Stimulated activated CD8-positive, alpha-beta memory T cell treated with anti-CD3 and anti-CD28 coated beads, Interleukin-15, amount 100 ng/mL, for 48 hours (primary cell): ENCODE results near the gene GPR141.

Experiments used
- DNase-seq, 2 donors: peaks; one replicate each; pipeline ENCODE4 v3.0.0-alpha.2; 2020; ENCODE audit warnings: low read depth in 2 of 2

Gene GPR141

GRCh38 chr7:37683246-37684120 lies at the start of gene GPR141:
Gene GPR141 (plus strand): TSS chr7:37683766. CDS start chr7:37740394, 56,628 bp downstream.
- no peak for DNase-seq

DNA sequence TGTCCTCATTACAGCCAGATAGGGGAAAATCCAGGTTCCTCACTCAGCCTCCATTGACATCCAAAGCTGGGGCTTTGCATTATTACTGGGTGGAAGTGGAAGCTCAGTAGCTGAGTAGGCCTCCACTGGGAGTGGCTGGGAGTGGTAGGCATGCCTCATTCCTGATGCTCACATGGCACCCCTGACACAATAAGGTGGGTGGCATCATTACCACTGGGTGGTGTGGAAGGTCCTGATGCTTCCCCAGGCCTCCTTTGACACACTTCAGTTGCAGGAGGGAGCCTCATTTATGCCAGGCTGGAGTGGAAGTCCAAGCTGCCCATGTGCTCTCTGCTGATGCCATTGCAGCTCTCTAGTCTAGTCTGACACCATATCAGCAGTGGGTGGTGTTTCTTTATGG lies 48.2 kb upstream of the GPR141 start:
- DNase-seq = no peak

GRCh38 chr7:37642028-37642540 lies 41.5 kb upstream of the GPR141 start:
- DNase-seq = no peak

DNA sequence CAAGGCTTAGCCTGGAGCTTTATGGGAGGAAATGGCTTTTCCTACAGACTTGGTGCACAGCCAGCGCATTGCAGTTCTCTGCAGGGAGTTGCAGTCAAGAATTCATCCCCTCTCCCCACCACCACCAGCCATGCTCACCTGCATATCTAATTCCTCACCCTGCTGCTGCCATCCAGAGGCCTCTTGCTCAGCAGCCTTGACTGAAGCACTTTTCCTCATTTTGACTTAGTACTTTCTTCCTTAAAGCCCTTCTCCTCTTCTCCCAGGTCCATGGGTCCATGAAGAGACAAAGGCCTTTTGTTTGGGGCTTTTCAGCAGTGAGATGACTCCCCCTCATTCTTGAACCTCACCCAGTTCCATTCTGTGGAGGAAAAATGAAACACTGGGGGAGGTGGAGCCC lies 39.7 kb upstream of the GPR141 start:
- no peak for DNase-seq

DNA sequence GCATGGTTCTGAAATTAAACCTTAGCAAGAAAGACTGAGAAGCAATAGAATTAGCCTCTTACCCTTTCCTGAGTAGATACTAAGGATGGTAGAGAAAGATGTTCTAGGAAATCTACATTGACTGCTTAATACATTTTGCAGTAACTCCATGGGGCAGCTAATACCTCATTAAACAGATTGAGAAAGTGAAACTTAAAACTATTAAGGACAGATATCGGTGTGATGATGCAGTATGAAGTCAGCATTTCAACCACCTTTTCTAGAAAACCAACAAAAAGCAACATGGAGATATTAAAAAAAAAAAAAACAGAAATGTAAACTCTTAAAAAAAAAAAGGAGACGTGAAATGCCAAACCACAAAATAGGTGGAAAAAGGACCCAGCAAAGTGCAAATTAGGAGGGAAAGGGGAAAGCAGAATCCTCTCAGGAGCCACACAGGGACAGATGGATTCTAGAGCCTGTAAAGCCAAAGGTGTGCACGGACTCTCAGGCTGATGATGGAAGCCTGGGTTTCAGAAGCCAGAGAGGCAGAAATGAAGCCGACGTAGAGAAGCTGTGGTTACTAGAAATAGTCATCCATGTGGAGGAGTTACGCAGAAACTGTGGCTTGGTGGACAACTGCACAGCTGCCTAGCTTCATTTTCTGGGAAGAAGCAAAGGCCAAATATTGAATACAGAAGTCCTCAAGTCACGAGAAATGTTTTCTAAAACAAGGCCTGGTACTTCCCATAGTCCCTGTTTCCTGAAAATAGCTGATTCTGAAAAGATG lies 38.1 kb upstream of the GPR141 start:
- DNase-seq = no peak

DNA sequence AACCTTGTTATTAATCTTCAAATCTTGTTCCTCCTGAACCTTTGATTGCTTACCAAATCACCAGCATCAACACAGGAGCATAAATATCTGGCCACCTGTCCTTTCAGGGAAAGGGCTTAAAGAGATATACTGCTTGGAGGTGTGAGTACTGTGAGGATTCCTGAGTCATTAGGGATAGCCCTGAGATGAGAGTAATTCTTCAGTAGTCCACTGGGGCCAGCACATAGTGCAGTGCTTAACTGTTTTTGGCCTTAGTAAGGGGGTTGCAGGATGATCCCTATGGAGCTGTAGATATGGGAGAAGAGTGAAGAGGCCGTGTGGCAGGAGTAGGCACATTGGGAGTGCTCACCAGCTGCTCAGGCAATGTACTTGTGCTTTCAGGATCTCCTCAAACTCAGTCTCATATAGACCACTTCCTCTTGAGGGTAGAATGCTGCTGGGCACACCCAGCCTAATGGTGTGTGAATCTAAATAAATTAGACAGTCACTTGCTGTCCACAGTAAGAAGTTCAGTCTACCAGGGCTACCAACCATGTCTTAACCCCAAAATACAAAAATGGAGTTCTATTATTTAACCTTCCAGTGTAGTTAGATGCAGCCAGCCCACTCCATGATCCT lies 26.5 kb upstream of the GPR141 start:
- no peak for DNase-seq

DNA sequence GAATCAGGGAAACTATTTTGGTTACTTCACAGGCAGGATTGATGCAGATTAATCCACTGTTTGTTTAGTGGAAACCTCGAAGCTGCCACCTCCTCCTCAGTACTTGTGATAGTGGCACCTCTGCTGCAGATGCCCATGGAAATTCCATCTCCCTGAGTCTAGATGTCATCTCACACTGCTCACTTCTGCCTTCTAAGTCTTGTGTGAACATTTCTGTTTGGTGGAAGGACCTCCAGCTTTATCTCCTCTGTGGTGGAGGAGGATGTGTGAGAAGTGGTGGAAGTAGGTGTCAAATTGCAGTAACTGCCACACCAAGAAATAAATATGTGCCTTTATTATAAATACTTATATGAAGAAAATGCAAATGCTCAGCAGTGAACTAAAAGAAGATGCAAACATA lies 25.8 kb upstream of the GPR141 start:
- no peak for DNase-seq

DNA sequence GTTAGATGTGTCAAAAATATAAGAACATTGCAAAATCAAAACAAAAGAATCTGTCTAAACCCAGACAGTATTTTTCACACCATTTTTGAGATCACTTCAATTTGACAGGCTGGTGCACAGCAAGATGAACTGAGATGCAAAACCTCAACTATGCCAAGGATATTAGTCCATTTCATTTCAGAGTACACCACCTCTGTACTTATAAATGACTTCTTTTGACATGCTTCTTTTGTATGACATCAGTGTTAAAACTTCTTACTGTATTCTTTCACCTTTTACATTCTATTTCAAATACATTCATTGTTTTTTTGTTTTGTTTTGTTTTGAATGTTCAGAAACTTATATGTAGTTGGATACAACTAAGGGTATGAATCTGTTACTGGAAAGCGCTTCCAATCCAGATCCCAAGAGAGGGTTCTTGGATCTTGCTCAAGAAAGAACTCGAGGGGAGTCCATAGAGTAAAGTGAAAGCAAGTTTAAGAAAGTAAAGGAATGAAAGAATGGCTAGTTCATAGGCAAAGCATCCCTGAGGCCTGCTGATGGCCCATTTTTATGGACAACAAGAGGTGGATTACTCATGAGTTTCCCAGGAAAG lies 23.5 kb upstream of the GPR141 start:
- no peak for DNase-seq

GRCh38 chr7:37660614-37661013 lies 23.0 kb upstream of the GPR141 start:
- DNase-seq = no peak

- no peak for DNase-seq
Measured at GRCh38 chr7:37663693-37664092, 19.9 kb upstream of the GPR141 start.

DNA sequence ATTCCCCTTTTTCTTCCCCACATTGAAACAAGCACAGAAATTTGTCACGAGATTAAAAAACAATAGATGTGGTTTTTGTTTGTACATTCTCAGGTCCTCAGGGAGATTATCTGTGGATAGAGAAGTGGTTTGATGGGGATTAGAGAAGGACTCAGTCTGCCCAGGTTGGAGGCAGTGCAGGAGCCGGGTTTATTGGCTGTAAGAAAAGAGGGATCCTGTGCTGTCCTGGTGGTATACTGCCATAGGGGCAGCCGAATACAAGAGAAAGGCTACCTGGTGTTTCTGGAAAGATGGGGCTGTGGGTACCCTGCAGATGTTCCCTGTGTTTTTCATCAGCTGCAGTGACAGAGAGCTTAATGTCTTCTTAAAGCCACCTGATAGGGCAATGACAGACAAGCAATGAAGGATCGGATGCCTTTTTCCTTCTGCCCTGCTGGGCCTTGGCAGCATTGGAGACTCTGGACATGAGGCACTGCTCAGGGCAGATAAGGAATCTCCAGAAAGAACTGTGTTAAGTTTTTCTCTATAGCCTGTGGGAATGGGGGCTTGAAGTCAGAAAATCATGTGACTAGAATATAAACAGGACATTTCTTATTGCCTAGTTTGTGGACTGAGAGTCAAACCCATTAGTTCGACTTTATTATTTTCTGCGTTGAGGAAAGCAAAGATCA lies 18.1 kb upstream of the GPR141 start:
- DNase-seq = no peak

DNA sequence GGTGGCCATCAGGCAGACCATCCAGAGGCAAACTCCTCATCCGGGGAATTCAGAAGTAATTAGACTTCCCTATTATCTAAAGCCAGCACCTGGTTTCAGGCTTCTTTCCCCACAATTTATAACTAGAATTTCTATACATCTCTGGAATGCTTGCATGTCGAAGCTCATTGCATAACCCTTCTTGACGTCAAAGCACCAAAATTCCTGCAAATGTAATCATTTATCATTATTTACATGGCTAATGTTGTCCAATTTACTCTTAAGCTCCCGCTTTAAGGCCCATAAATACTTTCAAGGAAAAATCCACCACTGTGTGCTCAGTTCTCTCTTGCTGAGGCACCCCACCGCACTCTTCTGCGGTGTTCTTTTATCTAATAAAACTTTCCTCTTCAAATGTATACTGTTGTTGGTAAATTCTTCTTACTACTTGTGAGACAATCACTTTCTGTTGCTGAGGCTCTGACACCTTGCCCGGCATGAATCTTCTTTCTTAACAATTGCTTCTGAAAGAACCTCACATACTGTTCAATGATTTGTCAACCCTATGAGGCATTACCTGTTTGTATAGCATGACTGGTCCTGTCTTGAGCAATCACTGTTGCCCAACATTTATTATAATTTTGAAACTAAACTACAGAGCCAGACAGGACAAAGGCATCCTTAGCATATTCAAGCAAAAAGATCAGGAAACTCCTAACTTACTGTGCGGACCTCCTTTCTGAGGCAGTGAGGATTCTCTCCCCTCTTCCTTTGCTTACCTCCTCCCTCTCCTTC lies 17.4 kb upstream of the GPR141 start:
- no peak for DNase-seq

GRCh38 chr7:37669818-37670217 lies 13.7 kb upstream of the GPR141 start:
- no peak for DNase-seq

DNA sequence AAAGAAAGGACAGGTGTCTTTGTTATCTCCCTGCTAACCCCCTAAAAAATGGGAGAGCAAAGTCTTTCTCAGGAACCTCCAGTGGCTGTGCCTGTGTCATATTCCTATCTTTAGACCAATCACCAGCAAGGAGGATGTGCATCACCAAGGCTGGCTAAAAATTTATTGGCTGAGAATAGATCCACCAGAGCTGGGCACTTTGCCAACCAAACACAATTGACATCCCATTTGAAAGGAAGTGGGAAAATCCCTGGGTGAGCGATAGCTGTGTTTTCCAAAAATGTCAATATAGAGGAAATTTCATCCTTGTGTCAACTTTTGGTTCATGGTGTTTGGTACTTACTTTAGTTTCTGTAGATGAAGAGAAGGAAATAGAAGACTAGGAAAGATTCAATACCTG lies 13.1 kb upstream of the GPR141 start:
- no peak for DNase-seq

GRCh38 chr7:37671876-37672275 lies 11.7 kb upstream of the GPR141 start:
- DNase-seq = no peak

DNA sequence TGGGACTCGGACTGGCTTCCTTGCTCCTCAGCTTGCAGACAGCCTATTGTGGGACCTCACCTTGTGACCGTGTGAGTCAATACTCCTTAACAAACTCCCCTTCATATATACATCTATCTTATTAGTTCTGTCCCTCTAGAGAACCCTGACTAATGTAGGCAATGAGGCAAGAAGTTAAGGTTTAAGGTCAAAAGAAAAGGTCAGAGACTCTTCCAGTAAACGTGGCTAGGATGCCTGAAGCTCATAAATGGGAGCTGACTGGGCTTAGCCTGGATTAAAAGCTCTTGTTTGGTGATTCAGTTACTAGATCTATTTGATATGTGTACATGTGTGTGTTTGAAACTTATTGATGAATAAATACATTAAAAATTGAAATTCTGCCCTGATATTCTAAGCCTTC lies 10.6 kb upstream of the GPR141 start:
- no peak for DNase-seq

GRCh38 chr7:37673523-37673922 lies 10.0 kb upstream of the GPR141 start:
- no peak for DNase-seq

- no peak for DNase-seq
Measured at GRCh38 chr7:37674531-37674930, 9.0 kb upstream of the GPR141 start.

DNA sequence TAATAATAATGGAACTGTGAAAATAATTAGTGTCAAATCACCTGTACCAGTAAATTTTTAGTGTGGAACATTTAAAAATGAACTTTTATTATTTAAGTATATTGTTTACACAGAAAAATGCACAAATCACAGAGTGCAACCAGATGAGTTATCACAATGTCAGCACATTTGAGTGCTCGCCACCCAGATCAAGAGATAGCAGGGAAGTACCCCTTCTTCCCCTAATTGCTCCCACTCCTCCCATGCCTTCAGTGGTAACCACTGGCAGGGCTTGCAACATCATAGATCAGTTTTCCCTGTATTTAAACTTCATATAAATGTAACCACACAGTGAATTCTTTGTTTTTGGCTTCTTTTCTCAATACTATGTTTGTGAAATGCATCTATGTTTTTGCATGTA lies 7.8 kb upstream of the GPR141 start:
- DNase-seq = no peak

DNA sequence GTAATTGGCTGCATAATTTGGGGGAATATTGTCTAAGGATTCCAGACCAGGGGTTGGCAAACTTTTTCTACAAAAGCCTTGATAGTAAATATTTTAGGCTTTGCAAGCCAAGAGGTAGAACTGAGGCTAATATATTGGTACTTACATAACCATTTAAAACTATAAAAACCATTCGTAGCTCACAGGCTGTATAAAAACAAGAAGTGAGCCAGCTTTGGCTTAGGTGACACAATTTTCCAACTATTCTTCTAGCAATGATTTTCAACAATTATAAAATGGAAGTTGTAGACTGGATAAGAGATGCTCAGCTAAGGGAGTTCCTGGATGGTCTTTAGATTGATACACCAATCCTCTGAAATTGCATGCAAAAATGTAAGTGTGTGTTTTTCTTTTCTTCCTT lies 1.4 kb downstream of the GPR141 start:
- DNase-seq = no peak
